Forelimb muscle (tissue), 1 donor: ENCODE data around the gene FLYWCH1. TPM values are rescaled to one million over a fixed set of nuclear protein-coding genes. Genes with fewer than 3 reads are reported as not detected.
A peak's percentile ranks its signal among the peaks of the same experiment; 100 is the strongest.

Experiments used
- DNase-seq: peaks from one replicate; pipeline ENCODE4 v3.0.0-alpha.2; 2013; ENCODE audit warnings: low read depth
- polyA plus RNA-seq: library from polyadenylated mRNA; unstranded; fragments of 120-200 nt; gene quantifications from one replicate; pipeline ENCODE4 v1.2.1, GENCODE V29; 2013; ENCODE audit not compliant: insufficient read length

The FLYWCH1 gene
- polyA plus RNA-seq, 1 donor = 24.9 TPM

GRCh38 chr16:2969545-2970521, 58.1 kb downstream of the FLYWCH1 start:
- no peak for DNase-seq

GRCh38 chr16:2970563-2970962, 58.8 kb downstream of the FLYWCH1 start:
- no peak for DNase-seq

GRCh38 chr16:2971134-2971984, 59.6 kb downstream of the FLYWCH1 start:
- DNase-seq = no peak

- DNase-seq = no peak
Measured at GRCh38 chr16:2971985-2972784, 60.5 kb downstream of the FLYWCH1 start.

GRCh38 chr16:2973093-2973492, 61.4 kb downstream of the FLYWCH1 start:
- no peak for DNase-seq

- DNase-seq = no peak
Measured at GRCh38 chr16:2973605-2974318, 62.0 kb downstream of the FLYWCH1 start.

- DNase-seq = no peak
Measured at GRCh38 chr16:2974319-2975056, 62.8 kb downstream of the FLYWCH1 start.

- DNase-seq = no peak
Measured at GRCh38 chr16:2975161-2975795, 63.5 kb downstream of the FLYWCH1 start.

- DNase-seq = no peak
Measured at GRCh38 chr16:2976201-2976600, 64.5 kb downstream of the FLYWCH1 start.

- DNase-seq = no peak
Measured at GRCh38 chr16:2976673-2977072, 64.9 kb downstream of the FLYWCH1 start.

GRCh38 chr16:2977440-2977839, 65.7 kb downstream of the FLYWCH1 start:
- no peak for DNase-seq

GRCh38 chr16:2979669-2980226, 68.0 kb downstream of the FLYWCH1 start:
- no peak for DNase-seq

- peak; percentile 62 for DNase-seq
Measured at GRCh38 chr16:2980227-2981176, 68.8 kb downstream of the FLYWCH1 start, which contains the start of gene PKMYT1. PKMYT1 (minus strand) TSS chr16:2980446; CDS start chr16:2979657, 789 bp downstream.

- DNase-seq = no peak
Measured at GRCh38 chr16:2981177-2981898, 69.6 kb downstream of the FLYWCH1 start.

- DNase-seq = no peak
Measured at GRCh38 chr16:2981899-2982250, 70.1 kb downstream of the FLYWCH1 start.

- DNase-seq = no peak
Measured at GRCh38 chr16:2982402-2982801, 70.7 kb downstream of the FLYWCH1 start.

GRCh38 chr16:2983706-2984136, 72.0 kb downstream of the FLYWCH1 start:
- DNase-seq = no peak
